ENCODE measurements around the gene KIF2C.
"Not testable (repeated sequence)": the region's sequence is repeated elsewhere in the genome, so short reads cannot be mapped to it uniquely, and the experiment has no call there.

The KIF2C gene

DNA sequence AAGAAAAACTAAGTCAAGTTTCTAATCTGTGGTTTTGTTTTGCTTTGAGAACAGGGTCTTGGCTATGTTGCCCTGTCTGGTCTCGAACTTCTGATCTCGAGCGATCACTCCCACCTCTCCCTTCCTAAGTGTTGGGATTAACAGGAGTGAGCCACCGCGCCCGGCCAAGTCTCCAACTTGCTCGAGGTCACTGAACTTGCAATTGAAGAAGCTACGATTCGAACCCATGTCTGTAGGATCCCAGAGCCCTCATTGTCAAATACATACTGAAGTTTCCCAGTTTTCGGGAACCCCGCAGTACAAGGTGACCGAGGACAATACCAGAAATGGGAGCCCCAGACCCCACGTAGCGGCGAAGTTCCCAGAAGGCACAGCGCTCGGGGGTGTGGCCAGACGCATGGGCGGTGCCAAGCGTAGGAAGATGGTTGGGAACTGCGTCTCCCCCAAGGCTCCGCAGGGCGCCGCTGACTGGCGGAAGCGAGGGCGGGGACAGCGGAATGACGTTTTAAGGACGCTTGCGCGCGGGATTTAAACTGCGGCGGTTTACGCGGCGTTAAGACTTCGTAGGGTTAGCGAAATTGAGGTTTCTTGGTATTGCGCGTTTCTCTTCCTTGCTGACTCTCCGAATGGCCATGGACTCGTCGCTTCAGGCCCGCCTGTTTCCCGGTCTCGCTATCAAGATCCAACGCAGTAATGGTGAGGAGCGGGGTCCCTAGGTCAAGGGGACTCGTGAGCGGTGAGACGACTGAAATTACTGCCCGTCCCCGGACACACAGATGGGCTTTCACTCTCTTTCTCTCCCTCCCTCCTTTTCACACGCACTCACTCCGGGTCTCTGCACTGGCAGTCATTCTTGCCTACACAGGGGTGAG, at the start of gene KIF2C:
TSS of gene KIF2C (plus strand) at position 531 of the 872 bp plus-strand sequence. CDS start at position 627, 96 bp downstream.
- peaks cover 6% of the 10 kb centered on the region; the same call in 1 of the 2 replicates for H3K4me1 ChIP-seq (ENCODE audit: control insufficient read depth, insufficient read depth, low read length)
- H3K27me3 ChIP-seq (ENCODE audit: control insufficient read depth, insufficient read depth, low read length): no peaks in the 10 kb centered on the region
- H3K4me3 ChIP-seq (ENCODE audit: low read depth, low read length): peak within 1 kb of the TSS; percentile 79
- H3K9me3 ChIP-seq (ENCODE audit: control insufficient read depth, insufficient read depth, low read length): no peaks in the 10 kb centered on the region
- peaks cover 32% of the 10 kb centered on the region for H3K36me3 ChIP-seq (ENCODE audit: control insufficient read depth, insufficient read depth, low read length)
- H3K27ac ChIP-seq (ENCODE audit: low read depth, low read length): peak within 1 kb of the TSS; percentile 84
- peak within 1 kb of the TSS; percentile 76 for H3K9ac ChIP-seq (ENCODE audit: low read depth, low read length)

DNA sequence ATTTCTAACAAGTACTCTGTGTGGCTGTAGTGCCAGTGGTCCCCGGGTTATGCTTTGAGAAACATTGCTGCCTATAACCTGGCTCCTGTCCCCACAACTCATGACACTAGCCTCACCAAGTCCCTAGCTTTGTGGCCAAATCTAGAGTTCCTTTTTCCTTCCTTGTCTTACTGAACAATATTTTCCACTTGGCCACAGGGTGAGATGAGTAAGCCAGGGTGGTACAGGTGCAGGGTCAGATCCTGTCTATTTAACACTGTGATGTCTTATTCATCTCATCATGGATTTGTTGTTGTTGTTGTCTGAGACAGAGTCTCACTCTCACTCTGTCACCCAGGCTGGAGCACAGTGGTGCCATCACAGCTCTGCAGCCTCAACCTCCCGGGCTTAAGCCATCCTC, 46.5 kb upstream of the KIF2C start:
- Histone ChIP-seq H3K4me1 (ENCODE audit: control insufficient read depth, insufficient read depth, low read length) (peaks cover 11% of the 10 kb centered on the region; the same call in 1 of the 2 replicates), H3K9ac (ENCODE audit: low read depth, low read length) (no peak overlapping the region), H3K27ac (ENCODE audit: low read depth, low read length) (no peak overlapping the region), H3K36me3 (ENCODE audit: control insufficient read depth, insufficient read depth, low read length) (no peaks in the 10 kb centered on the region), H3K27me3 (ENCODE audit: control insufficient read depth, insufficient read depth, low read length) (no peaks in the 10 kb centered on the region), H3K9me3 (ENCODE audit: control insufficient read depth, insufficient read depth, low read length) (no peaks in the 10 kb centered on the region), H3K4me3 (ENCODE audit: low read depth, low read length) (no peak overlapping the region)

DNA sequence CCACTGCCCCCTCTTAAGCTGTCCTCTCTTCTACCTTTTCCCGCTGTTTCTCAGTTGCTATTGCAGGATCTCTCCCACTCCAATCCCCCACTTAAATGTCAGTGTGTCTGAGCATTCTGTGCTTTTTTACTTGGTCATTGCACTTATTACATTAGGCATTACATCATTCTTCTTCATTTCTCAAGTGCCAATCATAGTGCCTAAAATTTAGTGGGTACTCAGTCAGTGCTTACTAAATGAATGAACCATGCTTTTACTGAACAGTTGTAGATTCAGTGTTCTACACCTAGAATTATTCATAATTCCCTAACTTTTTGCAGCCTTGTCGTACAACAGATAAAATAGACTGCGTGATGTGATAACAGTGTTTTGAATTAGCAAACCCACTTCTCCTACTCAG, 45.7 kb upstream of the KIF2C start:
- Histone ChIP-seq H3K9me3 (ENCODE audit: control insufficient read depth, insufficient read depth, low read length) (no peaks in the 10 kb centered on the region), H3K4me1 (ENCODE audit: control insufficient read depth, insufficient read depth, low read length) (peaks cover 5% of the 10 kb centered on the region; the same call in 1 of the 2 replicates), H3K9ac (ENCODE audit: low read depth, low read length) (no peak overlapping the region), H3K36me3 (ENCODE audit: control insufficient read depth, insufficient read depth, low read length) (no peaks in the 10 kb centered on the region), H3K27ac (ENCODE audit: low read depth, low read length) (no peak overlapping the region), H3K27me3 (ENCODE audit: control insufficient read depth, insufficient read depth, low read length) (no peaks in the 10 kb centered on the region), H3K4me3 (ENCODE audit: low read depth, low read length) (no peak overlapping the region)

DNA sequence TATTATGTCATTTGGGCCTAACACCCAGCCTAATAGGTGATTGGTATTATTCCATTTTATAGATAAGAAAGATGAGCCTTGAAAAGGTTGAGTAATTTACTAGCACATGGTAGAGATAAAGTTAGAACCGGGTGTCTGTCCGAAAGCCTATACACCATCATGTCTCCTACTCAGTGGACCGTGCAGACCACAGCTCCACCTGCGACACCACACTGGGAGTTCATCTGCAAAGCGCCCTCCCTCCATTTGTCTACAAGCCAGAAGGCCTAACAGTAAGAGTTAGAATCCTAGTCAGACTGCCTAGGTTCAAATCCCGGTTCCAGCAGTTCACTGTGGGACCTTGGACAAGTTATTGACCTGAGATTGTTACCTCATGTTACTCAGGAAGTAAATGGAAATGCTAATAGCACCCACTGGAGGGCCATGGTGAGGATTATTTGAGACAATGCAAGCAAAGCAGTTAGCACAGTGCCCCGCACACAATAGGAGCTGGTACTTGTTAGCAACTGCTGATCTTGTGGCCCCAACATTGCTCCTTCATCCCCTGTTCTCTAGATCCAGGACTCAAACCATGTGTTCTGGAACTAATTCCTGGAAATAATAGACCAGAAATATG, 44.7 kb upstream of the KIF2C start:
- Histone ChIP-seq H3K9ac (ENCODE audit: low read depth, low read length) (no peak overlapping the region), H3K4me3 (ENCODE audit: low read depth, low read length) (no peak overlapping the region), H3K27ac (ENCODE audit: low read depth, low read length) (no peak overlapping the region), H3K4me1 (ENCODE audit: control insufficient read depth, insufficient read depth, low read length) (no peaks in the 10 kb centered on the region), H3K9me3 (ENCODE audit: control insufficient read depth, insufficient read depth, low read length) (no peaks in the 10 kb centered on the region), H3K36me3 (ENCODE audit: control insufficient read depth, insufficient read depth, low read length) (no peaks in the 10 kb centered on the region), H3K27me3 (ENCODE audit: control insufficient read depth, insufficient read depth, low read length) (no peaks in the 10 kb centered on the region)

DNA sequence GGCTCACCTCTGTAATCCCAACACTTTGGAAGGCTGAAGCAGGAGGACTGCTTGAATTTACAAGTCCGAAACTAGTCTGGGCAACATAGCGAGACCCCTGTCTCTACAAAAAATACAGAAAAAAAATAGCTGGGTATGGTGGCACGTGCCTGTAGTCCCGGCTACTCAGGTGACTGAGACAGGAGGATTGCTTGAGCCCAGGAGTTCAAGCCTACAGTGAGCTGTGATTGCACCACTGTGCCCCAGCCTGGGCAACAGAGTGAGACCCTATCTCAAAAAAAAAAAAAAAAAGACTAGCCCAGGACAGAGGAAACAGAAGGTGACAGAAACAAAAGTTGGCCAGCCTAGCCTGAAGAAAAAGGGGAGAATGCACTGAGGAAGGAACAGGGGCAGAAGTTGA, 44.0 kb upstream of the KIF2C start:
- Histone ChIP-seq H3K9ac (ENCODE audit: low read depth, low read length) (no peak overlapping the region), H3K36me3 (ENCODE audit: control insufficient read depth, insufficient read depth, low read length) (no peaks in the 10 kb centered on the region), H3K27me3 (ENCODE audit: control insufficient read depth, insufficient read depth, low read length) (no peaks in the 10 kb centered on the region), H3K9me3 (ENCODE audit: control insufficient read depth, insufficient read depth, low read length) (no peaks in the 10 kb centered on the region), H3K4me3 (ENCODE audit: low read depth, low read length) (no peak overlapping the region), H3K4me1 (ENCODE audit: control insufficient read depth, insufficient read depth, low read length) (no peaks in the 10 kb centered on the region), H3K27ac (ENCODE audit: low read depth, low read length) (no peak overlapping the region)

DNA sequence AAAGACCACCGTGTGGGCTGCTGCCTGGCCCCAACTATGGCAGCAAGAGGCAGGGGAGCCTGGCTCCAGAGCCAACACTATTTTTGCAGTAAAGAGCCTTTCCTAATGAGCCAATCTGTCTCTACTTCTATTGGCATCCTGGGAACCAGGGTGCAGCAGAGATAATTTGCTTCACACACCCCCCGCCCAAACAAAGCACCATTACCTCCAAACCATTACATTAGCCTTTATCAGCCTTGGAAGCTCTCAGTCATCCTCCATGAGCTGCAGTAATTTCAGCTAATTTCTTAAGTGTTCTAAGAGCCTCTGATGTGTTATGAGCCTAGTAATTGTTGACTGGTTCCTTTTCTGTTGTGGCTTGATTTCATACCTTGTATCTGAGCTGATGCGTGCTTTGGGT, 43.5 kb upstream of the KIF2C start:
- Histone ChIP-seq H3K27ac (ENCODE audit: low read depth, low read length) (no peak overlapping the region), H3K36me3 (ENCODE audit: control insufficient read depth, insufficient read depth, low read length) (no peaks in the 10 kb centered on the region), H3K9ac (ENCODE audit: low read depth, low read length) (no peak overlapping the region), H3K4me3 (ENCODE audit: low read depth, low read length) (no peak overlapping the region), H3K27me3 (ENCODE audit: control insufficient read depth, insufficient read depth, low read length) (no peaks in the 10 kb centered on the region), H3K9me3 (ENCODE audit: control insufficient read depth, insufficient read depth, low read length) (no peaks in the 10 kb centered on the region), H3K4me1 (ENCODE audit: control insufficient read depth, insufficient read depth, low read length) (no peaks in the 10 kb centered on the region)

DNA sequence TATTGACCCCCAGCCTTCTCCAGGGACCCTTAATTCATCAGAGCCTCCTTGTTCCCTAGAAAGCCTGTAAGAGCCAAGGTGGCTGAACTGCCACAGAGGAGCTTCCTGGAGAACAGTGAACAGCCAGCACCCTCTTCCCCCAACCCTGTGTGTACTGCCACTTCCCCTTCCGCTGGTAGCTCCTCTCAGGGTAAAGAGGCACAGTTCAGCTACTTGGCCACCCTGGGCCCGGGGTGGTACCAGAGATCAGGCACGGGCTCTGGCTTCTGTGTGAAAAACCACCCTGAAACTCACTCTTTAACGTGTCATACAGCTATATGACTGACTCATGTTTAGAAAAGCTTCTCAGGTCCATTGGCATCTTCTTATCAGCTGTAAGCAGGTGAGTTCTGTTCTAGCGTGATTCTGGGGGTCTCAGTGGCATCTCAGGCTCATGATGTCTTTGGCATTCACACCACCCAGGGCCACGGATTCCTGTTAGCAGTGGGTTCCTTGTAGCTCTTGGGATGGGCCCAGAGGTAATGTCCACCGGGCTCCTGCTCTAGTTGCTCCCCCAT, 42.8 kb upstream of the KIF2C start:
- H3K4me1 ChIP-seq (ENCODE audit: control insufficient read depth, insufficient read depth, low read length): no peaks in the 10 kb centered on the region
- H3K4me3 ChIP-seq (ENCODE audit: low read depth, low read length): no peak overlapping the region
- H3K27me3 ChIP-seq (ENCODE audit: control insufficient read depth, insufficient read depth, low read length): no peaks in the 10 kb centered on the region
- no peaks in the 10 kb centered on the region for H3K36me3 ChIP-seq (ENCODE audit: control insufficient read depth, insufficient read depth, low read length)
- H3K9ac ChIP-seq (ENCODE audit: low read depth, low read length): no peak overlapping the region
- H3K9me3 ChIP-seq (ENCODE audit: control insufficient read depth, insufficient read depth, low read length): no peaks in the 10 kb centered on the region
- H3K27ac ChIP-seq (ENCODE audit: low read depth, low read length): no peak overlapping the region

DNA sequence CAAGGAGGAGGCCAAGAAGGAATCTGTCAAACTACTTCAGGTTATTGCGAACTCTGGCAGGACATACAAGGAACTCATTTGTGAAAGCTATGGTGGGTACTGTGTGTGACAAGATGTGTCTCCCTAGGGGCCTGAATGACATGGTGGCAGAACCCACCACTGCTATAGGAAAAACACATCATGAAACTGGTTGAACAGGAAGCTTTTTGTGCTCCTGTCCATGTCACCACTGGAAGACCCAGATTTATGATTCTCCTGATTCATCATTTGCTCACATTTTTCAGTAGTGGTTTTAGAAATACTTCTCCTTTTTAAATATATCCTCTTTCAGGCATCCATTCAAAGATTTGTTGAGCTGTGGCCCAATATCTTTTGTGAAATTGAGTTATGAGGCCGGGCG, 41.5 kb upstream of the KIF2C start:
- no peak overlapping the region for H3K9ac ChIP-seq (ENCODE audit: low read depth, low read length)
- no peaks in the 10 kb centered on the region for H3K36me3 ChIP-seq (ENCODE audit: control insufficient read depth, insufficient read depth, low read length)
- H3K4me1 ChIP-seq (ENCODE audit: control insufficient read depth, insufficient read depth, low read length): no peaks in the 10 kb centered on the region
- no peaks in the 10 kb centered on the region for H3K27me3 ChIP-seq (ENCODE audit: control insufficient read depth, insufficient read depth, low read length)
- no peak overlapping the region for H3K4me3 ChIP-seq (ENCODE audit: low read depth, low read length)
- H3K9me3 ChIP-seq (ENCODE audit: control insufficient read depth, insufficient read depth, low read length): no peaks in the 10 kb centered on the region
- H3K27ac ChIP-seq (ENCODE audit: low read depth, low read length): no peak overlapping the region

DNA sequence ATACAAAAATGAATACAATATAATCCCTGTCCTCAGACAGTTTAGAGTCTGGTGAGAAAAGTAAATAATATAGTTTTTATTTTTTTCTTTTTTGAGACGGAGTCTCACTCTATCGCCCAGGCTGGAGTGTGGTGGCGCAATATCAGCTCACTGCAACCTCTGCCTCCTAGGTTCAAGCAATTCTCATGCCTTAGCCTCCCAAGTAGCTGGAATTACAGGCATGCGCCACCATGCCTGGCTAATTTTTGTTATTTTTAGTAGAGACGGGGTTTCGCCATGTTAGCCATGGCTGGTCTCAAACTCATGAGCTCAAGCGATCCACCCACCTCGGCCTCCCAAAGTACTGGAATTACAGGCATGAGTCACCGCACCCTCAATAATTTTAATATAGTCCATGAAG, 40.3 kb upstream of the KIF2C start:
- not testable (repeated sequence) for H3K4me3 ChIP-seq (ENCODE audit: low read depth, low read length); H3K27ac ChIP-seq (ENCODE audit: low read depth, low read length); H3K27me3 ChIP-seq (ENCODE audit: control insufficient read depth, insufficient read depth, low read length); H3K9ac ChIP-seq (ENCODE audit: low read depth, low read length); H3K36me3 ChIP-seq (ENCODE audit: control insufficient read depth, insufficient read depth, low read length); H3K9me3 ChIP-seq (ENCODE audit: control insufficient read depth, insufficient read depth, low read length); H3K4me1 ChIP-seq (ENCODE audit: control insufficient read depth, insufficient read depth, low read length)

DNA sequence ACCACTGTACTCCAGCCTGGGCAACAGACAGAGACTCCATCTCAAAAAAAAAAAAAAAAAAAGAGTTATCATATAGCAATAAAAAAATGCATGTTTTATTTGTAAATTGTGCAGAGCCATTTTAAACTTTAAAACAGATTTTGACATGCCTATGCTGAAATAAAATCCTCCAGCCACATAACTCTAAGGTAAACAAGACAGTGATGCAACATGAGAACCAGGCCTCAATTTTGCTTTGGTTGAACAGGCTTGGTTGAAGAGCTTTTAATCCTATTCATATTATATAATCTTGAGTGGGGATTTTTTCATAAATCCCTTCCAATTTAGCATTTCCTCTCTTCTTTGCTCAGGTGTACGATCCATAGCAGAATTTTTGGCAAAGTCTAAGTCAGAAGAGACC, 39.1 kb upstream of the KIF2C start:
- Histone ChIP-seq H3K27me3 (ENCODE audit: control insufficient read depth, insufficient read depth, low read length) (no peaks in the 10 kb centered on the region), H3K9ac (ENCODE audit: low read depth, low read length) (no peak overlapping the region), H3K27ac (ENCODE audit: low read depth, low read length) (no peak overlapping the region), H3K4me1 (ENCODE audit: control insufficient read depth, insufficient read depth, low read length) (no peaks in the 10 kb centered on the region), H3K4me3 (ENCODE audit: low read depth, low read length) (no peak overlapping the region), H3K9me3 (ENCODE audit: control insufficient read depth, insufficient read depth, low read length) (no peaks in the 10 kb centered on the region), H3K36me3 (ENCODE audit: control insufficient read depth, insufficient read depth, low read length) (no peaks in the 10 kb centered on the region)

DNA sequence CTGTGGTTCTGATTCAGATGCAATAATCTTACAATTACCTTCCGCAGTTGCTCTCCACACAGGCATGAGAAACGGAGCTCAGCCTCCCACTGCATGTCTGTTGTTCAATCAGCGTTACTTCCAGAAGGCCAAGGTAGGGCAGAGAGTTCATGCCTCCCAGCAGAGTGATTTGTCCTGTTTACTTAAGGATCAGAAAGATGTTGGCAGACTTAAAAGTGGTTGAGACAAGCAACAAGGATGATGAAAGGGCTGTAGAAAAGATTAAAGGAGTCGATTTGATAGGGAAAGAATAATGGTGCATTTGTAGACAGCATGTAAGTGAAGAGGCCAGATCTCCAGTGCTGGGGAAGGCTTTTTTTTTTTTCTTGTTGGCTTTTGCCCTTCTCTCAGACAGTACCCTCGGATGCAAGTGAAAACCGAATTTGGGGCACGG, 38.5 kb upstream of the KIF2C start:
- no peak overlapping the region for H3K4me3 ChIP-seq (ENCODE audit: low read depth, low read length)
- H3K4me1 ChIP-seq (ENCODE audit: control insufficient read depth, insufficient read depth, low read length): no peaks in the 10 kb centered on the region
- H3K9ac ChIP-seq (ENCODE audit: low read depth, low read length): no peak overlapping the region
- H3K9me3 ChIP-seq (ENCODE audit: control insufficient read depth, insufficient read depth, low read length): no peaks in the 10 kb centered on the region
- H3K27me3 ChIP-seq (ENCODE audit: control insufficient read depth, insufficient read depth, low read length): no peaks in the 10 kb centered on the region
- no peaks in the 10 kb centered on the region for H3K36me3 ChIP-seq (ENCODE audit: control insufficient read depth, insufficient read depth, low read length)
- no peak overlapping the region for H3K27ac ChIP-seq (ENCODE audit: low read depth, low read length)
